K562 (cell line): ENCODE results near the gene STON2. TPM values are rescaled to one million over a fixed set of nuclear protein-coding genes. Genes with fewer than 3 reads are reported as not detected.
A peak's percentile ranks its signal among the peaks of the same experiment; 100 is the strongest.

Source experiments
- ADNP ChIP-seq: fragments of 200-800 bp; sonication (Bioruptor generic); IDR thresholded peaks from 2 replicates; pipeline ENCODE4 v1.6.1; 2016; ENCODE audit warnings: missing genetic modification characterization, missing compliant biosample characterization
- ARID1B ChIP-seq: fragments of 450-650 bp; IDR thresholded peaks from 2 replicates; pipeline ENCODE4 v1.6.1; 2016; ENCODE audit warnings: antibody characterized with exemption, mild to moderate bottlenecking, inconsistent platforms
- ARID2 ChIP-seq: fragments of 450-650 bp; IDR thresholded peaks from 2 replicates; pipeline ENCODE4 v1.6.1; 2017; ENCODE audit warnings: antibody characterized with exemption, mild to moderate bottlenecking
- CCNT2 ChIP-seq: IDR thresholded peaks from 2 replicates; pipeline ENCODE4 v1.6.1; 2011; ENCODE audit warnings: borderline replicate concordance, low read depth, mild to moderate bottlenecking, moderate library complexity, mixed read lengths, low read length; ENCODE audit not compliant: insufficient read length; ENCODE audit errors: extremely low read depth
- GTF2A2 ChIP-seq: IDR thresholded peaks from 2 replicates; pipeline ENCODE4 v1.6.1; 2016; ENCODE audit warnings: mild to moderate bottlenecking, missing genetic modification characterization, missing compliant biosample characterization
- HNRNPLL ChIP-seq: fragments of 200-400 bp; formaldehyde crosslinking; IDR thresholded peaks from 2 replicates; pipeline ENCODE4 v1.6.1; 2017; ENCODE audit warnings: low read length, low read depth, mild to moderate bottlenecking; ENCODE audit not compliant: poor library complexity, severe bottlenecking
- ILK ChIP-seq: fragments of 450-650 bp; IDR thresholded peaks from 2 replicates; pipeline ENCODE4 v1.6.1; 2016; ENCODE audit warnings: missing genetic modification characterization, low read depth, mild to moderate bottlenecking, missing compliant biosample characterization, moderate library complexity, borderline replicate concordance
- JUND ChIP-seq, 2 experiments: IDR thresholded peaks; 2 replicates in 1 of 2; 3 replicates in 1 of 2; pipeline ENCODE4 v1.6.1; 2011; ENCODE audit warnings: borderline replicate concordance in 2 of 2, low read depth in 2 of 2, low read length in 2 of 2, improper control_type of control experiment in 1 of 2, missing biosample characterization in 1 of 2, missing genetic modification characterization in 1 of 2, missing genetic modification reagents in 1 of 2
- KDM2B ChIP-seq: fragments of 250-450 bp; sonication (Bioruptor Pico); IDR thresholded peaks from 2 replicates; pipeline ENCODE4 v1.8.0; 2021; ENCODE audit warnings: mild to moderate bottlenecking, moderate library complexity
- MXI1 ChIP-seq: IDR thresholded peaks from 2 replicates; pipeline ENCODE4 v1.6.1; 2011; ENCODE audit warnings: low read depth, mild to moderate bottlenecking, improper control_type of control experiment, low read length
- NCOA2 ChIP-seq, 2 experiments: fragments of 450-650 bp; IDR thresholded peaks; 2 replicates each; pipeline ENCODE4 v1.6.1; 2018; ENCODE audit warnings: mild to moderate bottlenecking in 2 of 2, moderate library complexity in 1 of 2; ENCODE audit not compliant: partially characterized antibody in 2 of 2
- PHF8 ChIP-seq: fragments of 200-600 bp; sonication (generic); IDR thresholded peaks from 2 replicates; pipeline ENCODE4 v1.6.1; 2012; ENCODE audit warnings: mixed run types, mild to moderate bottlenecking, inconsistent platforms, low read length, moderate library complexity, borderline replicate concordance
- POLR2AphosphoS5 ChIP-seq: IDR thresholded peaks from 2 replicates; pipeline ENCODE4 v1.6.1; 2011; ENCODE audit warnings: mild to moderate bottlenecking, low read depth, low read length, moderate library complexity; ENCODE audit not compliant: control insufficient read depth, insufficient read depth
- PPARD ChIP-seq: fragments of 250-450 bp; sonication (Bioruptor Pico); IDR thresholded peaks from 2 replicates; pipeline ENCODE4 v1.8.0; 2022; ENCODE audit warnings: inconsistent platforms, mild to moderate bottlenecking, moderate library complexity
- PTTG1 ChIP-seq: fragments of 450-650 bp; IDR thresholded peaks from 2 replicates; pipeline ENCODE4 v1.6.1; 2016; ENCODE audit warnings: low read depth, mild to moderate bottlenecking, missing genetic modification characterization, missing compliant biosample characterization
- RBM22 ChIP-seq: fragments of 200-400 bp; formaldehyde crosslinking; IDR thresholded peaks from 2 replicates; pipeline ENCODE4 v1.6.1; 2018; ENCODE audit warnings: low read length, low read depth; ENCODE audit not compliant: poor library complexity, severe bottlenecking
- U2AF1 ChIP-seq: fragments of 200-400 bp; formaldehyde crosslinking; optimal IDR thresholded peaks from 2 replicates; pipeline ENCODE3; 2017; ENCODE audit warnings: mild to moderate bottlenecking, low read depth, low read length, moderate library complexity
- ZC3H8 ChIP-seq: fragments of 450-650 bp; IDR thresholded peaks from 2 replicates; pipeline ENCODE4 v1.6.1; 2017
- polyA plus RNA-seq, 8 experiments: library from polyadenylated mRNA; depleted of rRNA in 4 of 8; stranded (reverse) in 5 of 8; unstranded in 3 of 8; fragments of >200 nt; fragmentation: Nextera tagmentation in 2 of 8; fragmentation: Illumina TruSeq in 1 of 8; extraction: Ambion mirVana in 2 of 8; extraction: Trizol in 1 of 8; gene quantifications; 2 replicates each; pipeline versions ENCODE4 v1.2.1 to v1.2.3, GENCODE V29; 2011 to 2014; ENCODE audit warnings: inconsistent platforms in 1 of 8, missing spikeins in 1 of 8
- total RNA-seq, 7 experiments: library from RNA; depleted of rRNA in 6 of 7; stranded (reverse); fragments of >200 nt in 6 of 7; fragmentation: Illumina TruSeq in 2 of 7; extraction: Trizol in 2 of 7; gene quantifications; 2 replicates each; pipeline versions ENCODE4 v1.2.1 to v1.2.3, GENCODE V29; 2011 to 2021; ENCODE audit warnings: low replicate concordance in 1 of 7
- TF ChIP-seq, protein P1 (sequence below): fragments of 250-450 bp; sonication (Bioruptor Pico); IDR thresholded peaks from 2 replicates; pipeline ENCODE4 v1.4.0; 2020; ENCODE audit warnings: borderline replicate concordance
- TF ChIP-seq, protein P2 (sequence below): fragments of 250-450 bp; sonication (Bioruptor Pico); IDR thresholded peaks from 2 replicates; pipeline ENCODE4 v1.5.1; 2021; ENCODE audit warnings: mild to moderate bottlenecking
- TF ChIP-seq, protein P3 (sequence below): sonication (generic); formaldehyde crosslinking; IDR thresholded peaks from 2 replicates; pipeline ENCODE4 v1.8.0; 2023; ENCODE audit warnings: mild to moderate bottlenecking, missing genetic modification reagents
- TF ChIP-seq, protein P4 (sequence below): fragments of 250-450 bp; sonication (Bioruptor Pico); IDR thresholded peaks from 2 replicates; pipeline ENCODE4 v1.4.0; 2020; ENCODE audit warnings: mild to moderate bottlenecking

The STON2 gene
- total and polyA plus RNA-seq, 9 of the 15 experiments (the other 6 are each of a cell fraction or from before 2014, with no cell fraction given) = 7.8 to 99.3 (median 53.5) TPM

DNA sequence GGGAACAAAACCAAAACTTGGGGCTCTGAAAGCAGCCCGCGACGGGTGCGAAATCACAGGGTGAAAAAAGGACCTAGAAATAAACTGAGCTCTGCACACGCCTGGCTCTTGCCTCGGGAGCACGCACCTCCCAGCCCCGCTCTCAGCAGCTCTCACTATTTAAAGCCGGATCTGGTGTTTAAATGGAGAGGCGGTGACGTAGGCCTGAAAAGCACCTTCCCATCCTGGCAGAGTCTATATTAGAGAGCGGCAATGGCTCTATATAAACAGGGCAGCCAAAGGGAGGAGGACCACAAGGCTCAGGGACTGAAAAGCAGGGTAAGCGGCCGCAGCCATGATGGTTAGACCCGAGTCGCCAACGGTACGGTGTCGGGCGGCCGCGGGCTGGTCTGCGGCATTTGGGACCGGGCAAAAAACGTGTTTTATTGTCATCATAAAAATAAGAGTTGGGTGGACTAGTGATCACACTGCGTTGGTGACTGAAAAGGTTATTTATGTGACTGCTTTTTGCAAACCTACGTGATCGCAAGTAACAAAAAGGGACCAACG is 180.8 kb downstream of the STON2 start (continued):
- TF ChIP-seq, protein P1, sequence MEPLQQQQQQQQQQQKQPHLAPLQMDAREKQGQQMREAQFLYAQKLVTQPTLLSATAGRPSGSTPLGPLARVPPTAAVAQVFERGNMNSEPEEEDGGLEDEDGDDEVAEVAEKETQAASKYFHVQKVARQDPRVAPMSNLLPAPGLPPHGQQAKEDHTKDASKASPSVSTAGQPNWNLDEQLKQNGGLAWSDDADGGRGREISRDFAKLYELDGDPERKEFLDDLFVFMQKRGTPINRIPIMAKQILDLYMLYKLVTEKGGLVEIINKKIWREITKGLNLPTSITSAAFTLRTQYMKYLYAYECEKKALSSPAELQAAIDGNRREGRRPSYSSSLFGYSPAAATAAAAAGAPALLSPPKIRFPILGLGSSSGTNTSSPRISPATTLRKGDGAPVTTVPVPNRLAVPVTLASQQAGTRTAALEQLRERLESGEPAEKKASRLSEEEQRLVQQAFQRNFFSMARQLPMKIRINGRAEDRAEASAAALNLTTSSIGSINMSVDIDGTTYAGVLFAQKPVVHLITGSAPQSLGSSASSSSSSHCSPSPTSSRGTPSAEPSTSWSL = no peak
- TF ChIP-seq MXI1 = peak; percentile 40; the same call in 1 of the 2 replicates
- TF ChIP-seq PPARD (CRISPR knock-in tag) = no peak
- no peak for TF ChIP-seq CCNT2
- TF ChIP-seq ILK (tag) = no peak
- TF ChIP-seq, protein P2, sequence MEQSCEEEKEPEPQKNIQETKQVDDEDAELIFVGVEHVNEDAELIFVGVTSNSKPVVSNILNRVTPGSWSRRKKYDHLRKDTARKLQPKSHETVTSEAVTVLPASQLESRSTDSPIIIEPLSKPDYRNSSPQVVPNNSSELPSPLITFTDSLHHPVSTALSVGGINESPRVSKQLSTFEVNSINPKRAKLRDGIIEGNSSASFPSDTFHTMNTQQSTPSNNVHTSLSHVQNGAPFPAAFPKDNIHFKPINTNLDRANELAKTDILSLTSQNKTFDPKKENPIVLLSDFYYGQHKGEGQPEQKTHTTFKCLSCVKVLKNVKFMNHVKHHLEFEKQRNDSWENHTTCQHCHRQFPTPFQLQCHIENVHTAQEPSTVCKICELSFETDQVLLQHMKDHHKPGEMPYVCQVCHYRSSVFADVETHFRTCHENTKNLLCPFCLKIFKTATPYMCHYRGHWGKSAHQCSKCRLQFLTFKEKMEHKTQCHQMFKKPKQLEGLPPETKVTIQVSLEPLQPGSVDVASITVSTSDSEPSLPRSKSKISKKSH = no peak
- TF ChIP-seq PHF8 = peak; percentile 38; the same call in 1 of the 2 replicates
- no peak for TF ChIP-seq RBM22
- TF ChIP-seq, protein P3, sequence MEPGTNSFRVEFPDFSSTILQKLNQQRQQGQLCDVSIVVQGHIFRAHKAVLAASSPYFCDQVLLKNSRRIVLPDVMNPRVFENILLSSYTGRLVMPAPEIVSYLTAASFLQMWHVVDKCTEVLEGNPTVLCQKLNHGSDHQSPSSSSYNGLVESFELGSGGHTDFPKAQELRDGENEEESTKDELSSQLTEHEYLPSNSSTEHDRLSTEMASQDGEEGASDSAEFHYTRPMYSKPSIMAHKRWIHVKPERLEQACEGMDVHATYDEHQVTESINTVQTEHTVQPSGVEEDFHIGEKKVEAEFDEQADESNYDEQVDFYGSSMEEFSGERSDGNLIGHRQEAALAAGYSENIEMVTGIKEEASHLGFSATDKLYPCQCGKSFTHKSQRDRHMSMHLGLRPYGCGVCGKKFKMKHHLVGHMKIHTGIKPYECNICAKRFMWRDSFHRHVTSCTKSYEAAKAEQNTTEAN (CRISPR knock-in tag) = no peak
- no peak for TF ChIP-seq ADNP (tag)
- TF ChIP-seq PTTG1 = no peak
- 0 out of 2 replicates have a peak, but pooled peaks have one; percentile 7 for TF ChIP-seq ARID2
- TF ChIP-seq POLR2AphosphoS5 = peak; percentile 65; the same call in 1 of the 2 replicates
- TF ChIP-seq U2AF1 = no peak
- TF ChIP-seq, protein P4, sequence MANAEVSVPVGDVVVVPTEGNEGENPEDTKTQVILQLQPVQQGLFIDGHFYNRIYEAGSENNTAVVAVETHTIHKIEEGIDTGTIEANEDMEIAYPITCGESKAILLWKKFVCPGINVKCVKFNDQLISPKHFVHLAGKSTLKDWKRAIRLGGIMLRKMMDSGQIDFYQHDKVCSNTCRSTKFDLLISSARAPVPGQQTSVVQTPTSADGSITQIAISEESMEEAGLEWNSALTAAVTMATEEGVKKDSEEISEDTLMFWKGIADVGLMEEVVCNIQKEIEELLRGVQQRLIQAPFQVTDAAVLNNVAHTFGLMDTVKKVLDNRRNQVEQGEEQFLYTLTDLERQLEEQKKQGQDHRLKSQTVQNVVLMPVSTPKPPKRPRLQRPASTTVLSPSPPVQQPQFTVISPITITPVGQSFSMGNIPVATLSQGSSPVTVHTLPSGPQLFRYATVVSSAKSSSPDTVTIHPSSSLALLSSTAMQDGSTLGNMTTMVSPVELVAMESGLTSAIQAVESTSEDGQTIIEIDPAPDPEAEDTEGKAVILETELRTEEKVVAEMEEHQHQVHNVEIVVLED (CRISPR knock-in tag) = no peak
- TF ChIP-seq HNRNPLL = no peak
- TF ChIP-seq NCOA2 (IDR thresholded peaks at IDR 0.05; ENCODE audit: partially characterized antibody in 2 of 2) = no peak
- no peak for TF ChIP-seq ARID1B
- no peak for TF ChIP-seq KDM2B (CRISPR knock-in tag)
- 0 out of 2 replicates have a peak, but pooled peaks have one; percentile 22 for TF ChIP-seq JUND (IDR thresholded peaks at IDR 0.05; ENCODE audit: borderline replicate concordance, low read depth, low read length)
- no peak for TF ChIP-seq JUND (tag; IDR thresholded peaks at IDR 0.05; ENCODE audit: borderline replicate concordance, low read depth, low read length)
- TF ChIP-seq ZC3H8 = no peak
- no peak for TF ChIP-seq GTF2A2
